A673 (cell line): ENCODE results near the gene RXRA. TPM values are rescaled to one million over a fixed set of nuclear protein-coding genes. Genes with fewer than 3 reads are reported as not detected.

Source experiments
- BruUV-seq: library from RNA; stranded (reverse); fragments of 400-500 nt; replicated peaks from 2 replicates; lab custom pipeline; 2021; lab: Mats Ljungman, UMichigan
- CTCF ChIA-PET: fragments of 300-600 bp; sonication (Branson Sonifier 250); formaldehyde crosslinking; loops from one replicate; lab custom pipeline; 2022; ENCODE audit warnings: antibody characterized with exemption; lab: Charles Lee
- POLR2A ChIA-PET: fragments of 300-600 bp; sonication (Branson Sonifier 250); formaldehyde crosslinking; loops from one replicate; lab custom pipeline; 2022; ENCODE audit warnings: antibody characterized with exemption; ENCODE audit not compliant: low non-redundant PET; lab: Charles Lee
- DNase-seq: peaks from one replicate; pipeline ENCODE4 v3.0.0-alpha.2; 2015; ENCODE audit warnings: low spot score
- H3K27ac ChIP-seq: fragments of 200-600 bp; sonication (generic); 2 replicates; pipeline ENCODE4 v1.5.1; 2016; ENCODE audit warnings: mixed run types, low read depth, mild to moderate bottlenecking, mixed read lengths, antibody characterized with exemption, low read length; ENCODE audit not compliant: poor library complexity, severe bottlenecking
- H3K27me3 ChIP-seq: fragments of 200-600 bp; sonication (generic); replicated peaks from 2 replicates; pipeline ENCODE4 v1.6.1; 2017; ENCODE audit warnings: mixed run types, low read depth, mild to moderate bottlenecking, mixed read lengths, antibody characterized with exemption, low read length; ENCODE audit not compliant: insufficient read depth, poor library complexity
- H3K36me3 ChIP-seq: fragments of 200-600 bp; sonication (generic); 2 replicates; pipeline ENCODE4 v1.6.1; 2016; ENCODE audit warnings: mixed run types, mild to moderate bottlenecking, mixed read lengths, antibody characterized with exemption, low read length; ENCODE audit not compliant: insufficient read depth, poor library complexity, severe bottlenecking
- H3K4me1 ChIP-seq: fragments of 200-600 bp; sonication (generic); 2 replicates; pipeline ENCODE4 v1.6.1; 2017; ENCODE audit warnings: mixed run types, mild to moderate bottlenecking, mixed read lengths, antibody characterized with exemption, low read length; ENCODE audit not compliant: insufficient read depth, poor library complexity, severe bottlenecking
- H3K4me3 ChIP-seq: fragments of 200-600 bp; sonication (generic); 2 replicates; pipeline ENCODE4 v1.5.1; 2016; ENCODE audit warnings: low read depth, mixed run types, mild to moderate bottlenecking, mixed read lengths, low read length; ENCODE audit not compliant: poor library complexity, severe bottlenecking
- H3K9me3 ChIP-seq: fragments of 200-600 bp; sonication (generic); 2 replicates; pipeline ENCODE4 v1.6.1; 2016; ENCODE audit warnings: mixed run types, low read depth, mild to moderate bottlenecking, mixed read lengths, antibody characterized with exemption, low read length; ENCODE audit not compliant: poor library complexity, severe bottlenecking
- CTCF ChIP-seq: fragments of 300-800, 200-600 bp; sonication (generic); conservative IDR thresholded peaks from 2 replicates; pipeline ENCODE4 v1.5.1; 2017; ENCODE audit warnings: low read depth, mild to moderate bottlenecking, antibody characterized with exemption, low read length, moderate library complexity, mixed read lengths
- EZH2 ChIP-seq: fragments of 200-600 bp; sonication (generic); IDR thresholded peaks from 2 replicates; pipeline ENCODE4 v1.6.1; 2017; ENCODE audit warnings: borderline replicate concordance, low read depth, mild to moderate bottlenecking, mixed read lengths, antibody characterized with exemption, low read length; ENCODE audit not compliant: poor library complexity, severe bottlenecking
- intact Hi-C: fragments of 100-400 bp; cut with micrococcal nuclease; formaldehyde crosslinking; loops from one replicate; pipeline ENCODE4 v1.10.0; 2022; ENCODE audit not compliant: unreplicated experiment
- total RNA-seq: library from RNA; stranded (reverse); gene quantifications from 2 replicates; pipeline ENCODE4 v1.2.3, GENCODE V29; 2021

Gene RXRA
- total RNA-seq, 1 experiment from 2014 or later = 54.1 TPM

GRCh38 chr9:134321531-134321930 lies 4.7 kb upstream of the RXRA start:
- ChIA-PET POLR2A (no interaction called here), CTCF (no interaction called here)
- H3K4me3 ChIP-seq = no peak overlapping the region
- no peak for DNase-seq
- no peak for TF ChIP-seq EZH2
- TF ChIP-seq CTCF = no peak
- peaks cover 41% of the 10 kb centered on the region for H3K4me1 ChIP-seq
- no TSS peak for BruUV-seq
- no peaks in the 10 kb centered on the region for H3K9me3 ChIP-seq
- H3K27ac ChIP-seq = no peak overlapping the region
- no peaks in the 10 kb centered on the region for H3K36me3 ChIP-seq
- no peaks in the 10 kb centered on the region for H3K27me3 ChIP-seq
- intact Hi-C loops = no loop called here

- Histone ChIP-seq H3K4me3 (no peak overlapping the region), H3K4me1 (peaks cover 35% of the 10 kb centered on the region), H3K36me3 (no peaks in the 10 kb centered on the region), H3K27ac (no peak overlapping the region), H3K9me3 (no peaks in the 10 kb centered on the region), H3K27me3 (no peaks in the 10 kb centered on the region)
- TF ChIP-seq CTCF (no peak), EZH2 (no peak)
- ChIA-PET POLR2A (no interaction called here), CTCF (no interaction called here)
- intact Hi-C loops = no loop called here
- no peak for DNase-seq
- no TSS peak for BruUV-seq
Observed at GRCh38 chr9:134321946-134322741, 4.1 kb upstream of the RXRA start.

- TF ChIP-seq EZH2 (no peak), CTCF (no peak)
- DNase-seq = no peak
- H3K27me3 ChIP-seq = no peaks in the 10 kb centered on the region
- H3K27ac ChIP-seq = no peak overlapping the region
- intact Hi-C loops = no loop called here
- no peak overlapping the region for H3K4me3 ChIP-seq
- CTCF ChIA-PET = no interaction called here
- H3K36me3 ChIP-seq = no peaks in the 10 kb centered on the region
- H3K9me3 ChIP-seq = no peaks in the 10 kb centered on the region
- H3K4me1 ChIP-seq = peaks cover 34% of the 10 kb centered on the region
- BruUV-seq = no TSS peak
- POLR2A ChIA-PET = no interaction called here
Observed at GRCh38 chr9:134322781-134323241, 3.4 kb upstream of the RXRA start.
